Body of pancreas (tissue), 4 donors: ENCODE measurements around the gene YBEY. TPM values are rescaled to one million over a fixed set of nuclear protein-coding genes. Genes with fewer than 3 reads are reported as not detected.

Experiments
- ATAC-seq: fragments of 150-250 bp; one replicate; pipeline ENCODE4 v1.9.1; 2016
- DNase-seq, 4 donors: peaks; one replicate each; pipeline ENCODE4 v3.0.0-alpha.2; 2019
- H3K27ac ChIP-seq, 4 donors: fragments of 200-600 bp; sonication (generic); 1 replicate in 3 of 4; 2 replicates in 1 of 4; pipeline versions ENCODE4 v1.5.1 to v1.6.1; 2016 to 2019; ENCODE audit warnings: mild to moderate bottlenecking in 1 of 4, mixed read lengths in 1 of 4, moderate library complexity in 1 of 4
- H3K27me3 ChIP-seq, 2 donors: fragments of 200-600 bp; sonication (generic); one replicate each; pipeline ENCODE4 v1.6.0; 2016; ENCODE audit warnings: mild to moderate bottlenecking in 1 of 2
- H3K36me3 ChIP-seq, 2 donors: fragments of 200-600 bp; sonication (generic); replicated peaks in 1 of 2; 2 replicates each; pipeline ENCODE4 v1.5.1; 2016; ENCODE audit warnings: low read depth in 2 of 2; ENCODE audit not compliant: insufficient read depth in 1 of 2
- H3K4me1 ChIP-seq: fragments of 200-600 bp; sonication (generic); one replicate; pipeline ENCODE4 v1.6.0; 2016
- H3K4me3 ChIP-seq, 2 donors: fragments of 200-600 bp; sonication (generic); 1 replicate in 1 of 2; 2 replicates in 1 of 2; pipeline ENCODE4 v1.5.1; 2016 to 2019
- H3K9me3 ChIP-seq, 3 donors: fragments of 200-600 bp; sonication (generic); 1 replicate in 2 of 3; 2 replicates in 1 of 3; pipeline ENCODE4 v1.5.1; 2016
- POLR2A ChIP-seq, 3 donors: fragments of 450-650 bp; IDR thresholded peaks; one replicate each; pipeline ENCODE4 v1.6.1; 2016; ENCODE audit warnings: antibody characterized with exemption in 3 of 3, mild to moderate bottlenecking in 2 of 3
- WGBS, 2 donors: methylation state at CpG; one replicate each; pipeline ENCODE4 v1.1.5; 2017; 5-methylcytosine and 5-hydroxymethylcytosine counted together
- intact Hi-C: fragments of 100-400 bp; cut with DNase I; formaldehyde crosslinking; loops from one replicate; pipeline ENCODE4 v1.15.1; 2023
- total RNA-seq, 2 donors: library from RNA; depleted of rRNA; stranded (reverse); fragments of >200 nt; gene quantifications; one replicate each; pipeline ENCODE4 v1.1.0, GENCODE V29; 2016
- TF ChIP-seq, protein P1 (sequence below), 7 experiments: fragments of 450-650 bp in 4 of 7; fragments of 200-600 bp in 3 of 7; sonication (generic) in 3 of 7; IDR thresholded peaks; one replicate each; pipeline ENCODE4 v1.5.1; 2016 to 2019; ENCODE audit warnings: antibody characterized with exemption in 7 of 7

The YBEY gene
- total RNA-seq, 2 donors from 2014 or later = 4.9 to 15.2 TPM

GRCh38 chr21:46318464-46318845 is 32.3 kb downstream of the YBEY start:
- Histone ChIP-seq H3K36me3 (no peaks in the 10 kb centered on the region), H3K27ac (no peak overlapping the region), H3K4me1 (peaks cover 14% of the 10 kb centered on the region), H3K27me3 (no peaks in the 10 kb centered on the region), H3K9me3 (no peaks in the 10 kb centered on the region), H3K4me3 (no peak overlapping the region)
- WGBS, 2 donors = 43 to 77% methylated on average over 1 to 4 of the region's 4 CpGs
- intact Hi-C loops = no loop called here
- ATAC-seq (no peak), DNase-seq (no peak)
- TF ChIP-seq POLR2A (IDR thresholded peaks at IDR 0.05) = no peak
- TF ChIP-seq, protein P1, sequence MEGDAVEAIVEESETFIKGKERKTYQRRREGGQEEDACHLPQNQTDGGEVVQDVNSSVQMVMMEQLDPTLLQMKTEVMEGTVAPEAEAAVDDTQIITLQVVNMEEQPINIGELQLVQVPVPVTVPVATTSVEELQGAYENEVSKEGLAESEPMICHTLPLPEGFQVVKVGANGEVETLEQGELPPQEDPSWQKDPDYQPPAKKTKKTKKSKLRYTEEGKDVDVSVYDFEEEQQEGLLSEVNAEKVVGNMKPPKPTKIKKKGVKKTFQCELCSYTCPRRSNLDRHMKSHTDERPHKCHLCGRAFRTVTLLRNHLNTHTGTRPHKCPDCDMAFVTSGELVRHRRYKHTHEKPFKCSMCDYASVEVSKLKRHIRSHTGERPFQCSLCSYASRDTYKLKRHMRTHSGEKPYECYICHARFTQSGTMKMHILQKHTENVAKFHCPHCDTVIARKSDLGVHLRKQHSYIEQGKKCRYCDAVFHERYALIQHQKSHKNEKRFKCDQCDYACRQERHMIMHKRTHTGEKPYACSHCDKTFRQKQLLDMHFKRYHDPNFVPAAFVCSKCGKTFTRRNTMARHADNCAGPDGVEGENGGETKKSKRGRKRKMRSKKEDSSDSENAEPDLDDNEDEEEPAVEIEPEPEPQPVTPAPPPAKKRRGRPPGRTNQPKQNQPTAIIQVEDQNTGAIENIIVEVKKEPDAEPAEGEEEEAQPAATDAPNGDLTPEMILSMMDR (IDR thresholded peaks at IDR 0.05) = no peak

- Histone ChIP-seq H3K4me3 (no peak overlapping the region), H3K27me3 (no peaks in the 10 kb centered on the region), H3K27ac (no peak overlapping the region), H3K9me3 (no peaks in the 10 kb centered on the region), H3K4me1 (peaks cover 14% of the 10 kb centered on the region), H3K36me3 (no peaks in the 10 kb centered on the region)
- TF ChIP-seq POLR2A (IDR thresholded peaks at IDR 0.05) = no peak
- TF ChIP-seq, protein P1 (IDR thresholded peaks at IDR 0.05) = no peak
- intact Hi-C loops = no loop called here
- WGBS, 2 donors = 91% methylated on average over 5 to 7 of the region's 7 CpGs
- DNase-seq (no peak), ATAC-seq (no peak)
Measured at GRCh38 chr21:46319186-46319585, 33.0 kb downstream of the YBEY start.

GRCh38 chr21:46320331-46320801 is 34.2 kb downstream of the YBEY start:
- ATAC-seq (no peak), DNase-seq (no peak)
- no peak for TF ChIP-seq POLR2A (IDR thresholded peaks at IDR 0.05)
- TF ChIP-seq, protein P1 (IDR thresholded peaks at IDR 0.05) = no peak
- intact Hi-C loops = no loop called here
- WGBS, 2 donors = 62 to 78% methylated on average over 4 of the region's 4 CpGs
- no peak overlapping the region for H3K4me3 ChIP-seq
- H3K27ac ChIP-seq = no peak overlapping the region
- H3K9me3 ChIP-seq = no peaks in the 10 kb centered on the region
- no peaks in the 10 kb centered on the region for H3K27me3 ChIP-seq
- H3K36me3 ChIP-seq = no peaks in the 10 kb centered on the region
- peaks cover 17% of the 10 kb centered on the region for H3K4me1 ChIP-seq

DNA sequence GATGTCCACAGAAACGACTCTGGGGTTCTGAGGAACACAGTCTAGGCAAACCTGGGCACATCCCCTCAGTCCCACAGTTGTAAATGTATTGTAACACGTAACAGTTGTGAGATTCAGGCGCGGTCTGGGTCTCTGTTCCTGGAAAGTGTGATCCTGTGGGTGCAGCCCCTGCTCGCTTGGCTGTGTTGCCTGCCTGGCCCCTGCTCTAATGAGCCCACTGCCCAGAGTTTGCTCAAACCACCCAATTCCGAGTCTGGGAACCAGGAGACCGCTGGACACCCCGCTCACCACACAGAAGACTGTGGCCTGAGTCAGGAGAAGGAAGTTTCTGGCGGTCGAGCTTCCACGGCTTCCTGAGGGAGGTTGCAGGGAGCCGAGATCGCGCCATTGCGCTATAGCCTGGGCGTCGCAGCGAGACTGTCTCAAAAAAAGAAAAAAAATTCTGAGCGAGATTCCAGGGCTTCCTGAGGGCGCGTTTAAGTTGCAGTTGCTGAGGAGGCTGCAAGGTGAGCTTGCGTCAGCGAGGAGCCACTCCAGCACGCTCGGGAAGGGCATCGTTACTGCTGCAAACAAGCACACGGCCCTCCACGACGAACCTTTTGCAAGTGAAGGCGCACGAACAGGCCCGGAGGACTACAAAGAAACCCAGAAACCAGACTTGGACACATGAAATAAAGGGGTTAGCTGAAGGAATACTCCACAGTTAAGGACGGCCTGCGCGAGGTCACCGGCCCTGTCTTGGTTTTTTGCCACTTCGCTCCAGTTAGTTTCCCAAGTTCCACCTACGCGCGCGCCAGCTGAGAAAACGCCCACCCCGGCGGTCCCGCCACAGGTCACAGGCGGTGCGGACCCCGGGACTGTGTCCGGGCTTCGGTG is 36.4 kb downstream of the YBEY start:
- TF ChIP-seq POLR2A (IDR thresholded peaks at IDR 0.05) = no peak
- TF ChIP-seq, protein P1 (IDR thresholded peaks at IDR 0.05) = no peak
- ATAC-seq (no peak), DNase-seq (no peak)
- Histone ChIP-seq H3K4me1 (peaks cover 25% of the 10 kb centered on the region), H3K9me3 (no peaks in the 10 kb centered on the region), H3K4me3 (peak overlapping the region in 1 of 2 donors; percentile 64), H3K27ac (no peak overlapping the region), H3K36me3 (no peaks in the 10 kb centered on the region), H3K27me3 (no peaks in the 10 kb centered on the region)
- intact Hi-C loops = no loop called here
- 5 to 13% methylated on average over 33 to 49 of the region's 50 CpGs for WGBS, 2 donors
